Astrocyte (in vitro differentiated cells and primary cell): ENCODE measurements around the gene PAQR4.

Source experiments
- EZH2 ChIP-seq: IDR thresholded peaks from 2 replicates; pipeline ENCODE4 v1.6.1; 2012; ENCODE audit warnings: mild to moderate bottlenecking, low read length, inconsistent platforms; ENCODE audit not compliant: insufficient read depth
- TF ChIP-seq, protein P1 (sequence below): IDR thresholded peaks from 2 replicates; pipeline ENCODE4 v1.5.1; 2011; ENCODE audit warnings: low read depth, mild to moderate bottlenecking, inconsistent platforms, low read length, moderate library complexity; ENCODE audit not compliant: insufficient read depth

DNA sequence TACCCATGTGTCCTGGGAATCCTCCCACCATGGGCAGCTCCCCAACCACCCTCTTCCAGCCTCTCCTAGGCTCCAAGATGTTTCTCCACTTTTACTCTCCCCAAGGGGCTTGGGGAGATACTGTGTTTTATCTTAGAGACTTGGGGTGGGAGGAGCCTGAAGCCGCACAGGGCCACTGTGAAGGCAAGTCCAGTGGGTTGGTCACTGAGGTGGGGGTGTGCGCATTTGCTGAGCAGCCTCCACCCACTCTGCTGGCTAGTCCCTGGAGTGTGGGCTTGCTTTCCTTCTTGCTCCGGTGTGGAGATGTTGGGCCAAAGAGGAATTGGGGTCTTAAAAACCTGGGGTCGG, 39.5 kb downstream of the PAQR4 start:
- TF ChIP-seq, protein P1, sequence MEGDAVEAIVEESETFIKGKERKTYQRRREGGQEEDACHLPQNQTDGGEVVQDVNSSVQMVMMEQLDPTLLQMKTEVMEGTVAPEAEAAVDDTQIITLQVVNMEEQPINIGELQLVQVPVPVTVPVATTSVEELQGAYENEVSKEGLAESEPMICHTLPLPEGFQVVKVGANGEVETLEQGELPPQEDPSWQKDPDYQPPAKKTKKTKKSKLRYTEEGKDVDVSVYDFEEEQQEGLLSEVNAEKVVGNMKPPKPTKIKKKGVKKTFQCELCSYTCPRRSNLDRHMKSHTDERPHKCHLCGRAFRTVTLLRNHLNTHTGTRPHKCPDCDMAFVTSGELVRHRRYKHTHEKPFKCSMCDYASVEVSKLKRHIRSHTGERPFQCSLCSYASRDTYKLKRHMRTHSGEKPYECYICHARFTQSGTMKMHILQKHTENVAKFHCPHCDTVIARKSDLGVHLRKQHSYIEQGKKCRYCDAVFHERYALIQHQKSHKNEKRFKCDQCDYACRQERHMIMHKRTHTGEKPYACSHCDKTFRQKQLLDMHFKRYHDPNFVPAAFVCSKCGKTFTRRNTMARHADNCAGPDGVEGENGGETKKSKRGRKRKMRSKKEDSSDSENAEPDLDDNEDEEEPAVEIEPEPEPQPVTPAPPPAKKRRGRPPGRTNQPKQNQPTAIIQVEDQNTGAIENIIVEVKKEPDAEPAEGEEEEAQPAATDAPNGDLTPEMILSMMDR = no peak
- no peak for TF ChIP-seq EZH2
